Measurements from ENCODE around the gene FGF5. TPM values are rescaled to one million over a fixed set of nuclear protein-coding genes. Genes with fewer than 3 reads are reported as not detected.
A peak's percentile ranks its signal among the peaks of the same experiment; 100 is the strongest.

The FGF5 gene
- total RNA-seq, 3 donors from 2014 or later (not counting 1 experiment from before 2014, with no cell fraction given) = 0.09 TPM; not detected in 1

GRCh38 chr4:80335554-80336358, 69.3 kb downstream of the FGF5 start, which contains the start of gene CFAP299:
TSS of gene CFAP299 (plus strand) at chr4:80335730.
- under 1% methylated on average over 47 of the region's 49 CpGs for WGBS (ENCODE audit: insufficient coverage)
- no peak within 1 kb of the TSS for H3K27ac Mint-ChIP-seq
- TF ChIP-seq, protein P1, sequence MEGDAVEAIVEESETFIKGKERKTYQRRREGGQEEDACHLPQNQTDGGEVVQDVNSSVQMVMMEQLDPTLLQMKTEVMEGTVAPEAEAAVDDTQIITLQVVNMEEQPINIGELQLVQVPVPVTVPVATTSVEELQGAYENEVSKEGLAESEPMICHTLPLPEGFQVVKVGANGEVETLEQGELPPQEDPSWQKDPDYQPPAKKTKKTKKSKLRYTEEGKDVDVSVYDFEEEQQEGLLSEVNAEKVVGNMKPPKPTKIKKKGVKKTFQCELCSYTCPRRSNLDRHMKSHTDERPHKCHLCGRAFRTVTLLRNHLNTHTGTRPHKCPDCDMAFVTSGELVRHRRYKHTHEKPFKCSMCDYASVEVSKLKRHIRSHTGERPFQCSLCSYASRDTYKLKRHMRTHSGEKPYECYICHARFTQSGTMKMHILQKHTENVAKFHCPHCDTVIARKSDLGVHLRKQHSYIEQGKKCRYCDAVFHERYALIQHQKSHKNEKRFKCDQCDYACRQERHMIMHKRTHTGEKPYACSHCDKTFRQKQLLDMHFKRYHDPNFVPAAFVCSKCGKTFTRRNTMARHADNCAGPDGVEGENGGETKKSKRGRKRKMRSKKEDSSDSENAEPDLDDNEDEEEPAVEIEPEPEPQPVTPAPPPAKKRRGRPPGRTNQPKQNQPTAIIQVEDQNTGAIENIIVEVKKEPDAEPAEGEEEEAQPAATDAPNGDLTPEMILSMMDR (IDR thresholded peaks at IDR 0.05) = no peak

GRCh38 chr4:80336582-80336981, 70.1 kb downstream of the FGF5 start:
- Histone ChIP-seq H3K27ac (ENCODE audit: low read length) (no peak overlapping the region), H3K9me3 (ENCODE audit: control insufficient read depth, insufficient read depth, low read length) (no peaks in the 10 kb centered on the region), H3K4me1 (ENCODE audit: control insufficient read depth, insufficient read depth, low read length) (peaks cover 12% of the 10 kb centered on the region), H3K4me3 (ENCODE audit: low read length) (no peak overlapping the region), H3K27me3 (ENCODE audit: control insufficient read depth, insufficient read depth, low read length) (peaks cover 20% of the 10 kb centered on the region), H3K36me3 (ENCODE audit: control insufficient read depth, insufficient read depth, low read length) (no peaks in the 10 kb centered on the region)
- no peak for DNase-seq
- H3K9me3 Mint-ChIP-seq = peaks cover 0 to 2% of the 10 kb centered on the region in 2 donors
- TF ChIP-seq, protein P1 (IDR thresholded peaks at IDR 0.05) = no peak
- 20% methylated on average over 10 of the region's 10 CpGs for WGBS (ENCODE audit: insufficient coverage)
- H3K36me3 Mint-ChIP-seq = peaks cover under 1% of the 10 kb centered on the region
- H3K27ac Mint-ChIP-seq = no peak overlapping the region
- ATAC-seq = no peak
- H3K27me3 Mint-ChIP-seq (ENCODE audit: low read depth in 2 of 2) = peaks cover 10 to 13% of the 10 kb centered on the region in 2 donors
- H3K4me3 Mint-ChIP-seq = peak overlapping the region; percentile 79
- intact Hi-C loops (cut with micrococcal nuclease) = no loop called here
- H3K4me1 Mint-ChIP-seq = peaks cover 10 to 12% of the 10 kb centered on the region in 2 donors

More at GRCh38 chr4:80335554-80336358, 69.3 kb downstream of the FGF5 start, which contains the start of gene CFAP299:
- ATAC-seq (peak; percentile 65 to 84 (median 73)), DNase-seq (peak; percentile 18 to 61)
- peaks cover 12% of the 10 kb centered on the region for H3K4me1 ChIP-seq (ENCODE audit: control insufficient read depth, insufficient read depth, low read length)
- no peak within 1 kb of the TSS for H3K27ac ChIP-seq (ENCODE audit: low read length)
- H3K4me1 Mint-ChIP-seq = peaks cover 10 to 12% of the 10 kb centered on the region in 2 donors
- no peaks in the 10 kb centered on the region for H3K36me3 Mint-ChIP-seq
- peaks cover 10 to 13% of the 10 kb centered on the region in 2 donors for H3K27me3 Mint-ChIP-seq (ENCODE audit: low read depth in 2 of 2)
- intact Hi-C loops (cut with micrococcal nuclease) = no loop called here
- peak within 1 kb of the TSS; percentile 79 for H3K4me3 Mint-ChIP-seq
- H3K27me3 ChIP-seq (ENCODE audit: control insufficient read depth, insufficient read depth, low read length) = peaks cover 20% of the 10 kb centered on the region
- peak within 1 kb of the TSS; percentile 39 for H3K4me3 ChIP-seq (ENCODE audit: low read length)
- no peaks in the 10 kb centered on the region for H3K36me3 ChIP-seq (ENCODE audit: control insufficient read depth, insufficient read depth, low read length)
- no peaks in the 10 kb centered on the region for H3K9me3 ChIP-seq (ENCODE audit: control insufficient read depth, insufficient read depth, low read length)
- peaks cover 0 to 2% of the 10 kb centered on the region in 2 donors for H3K9me3 Mint-ChIP-seq

- Mint-ChIP-seq H3K4me1 (peaks cover 10 to 12% of the 10 kb centered on the region in 2 donors), H3K36me3 (peaks cover 8% of the 10 kb centered on the region), H3K9me3 (peaks cover 3 to 12% of the 10 kb centered on the region in 2 donors), H3K27ac (no peak overlapping the region), H3K4me3 (no peak overlapping the region), H3K27me3 (ENCODE audit: low read depth in 2 of 2) (peaks cover 10 to 13% of the 10 kb centered on the region in 2 donors)
- Histone ChIP-seq H3K36me3 (ENCODE audit: control insufficient read depth, insufficient read depth, low read length) (no peaks in the 10 kb centered on the region), H3K4me1 (ENCODE audit: control insufficient read depth, insufficient read depth, low read length) (peaks cover 12% of the 10 kb centered on the region), H3K9me3 (ENCODE audit: control insufficient read depth, insufficient read depth, low read length) (no peaks in the 10 kb centered on the region), H3K27ac (ENCODE audit: low read length) (no peak overlapping the region), H3K4me3 (ENCODE audit: low read length) (no peak overlapping the region), H3K27me3 (ENCODE audit: control insufficient read depth, insufficient read depth, low read length) (peaks cover 8% of the 10 kb centered on the region)
- WGBS (ENCODE audit: insufficient coverage) = 65% methylated on average over 2 of the region's 2 CpGs
- DNase-seq (no peak), ATAC-seq (no peak)
- intact Hi-C loops (cut with micrococcal nuclease) = no loop called here
- TF ChIP-seq, protein P1 (IDR thresholded peaks at IDR 0.05) = no peak
Measured at GRCh38 chr4:80340036-80340435, 73.6 kb downstream of the FGF5 start.

Other genes starting within 250 kb of the FGF5 start
- 10 to 100 TPM in 1 of 3 donors, 1 to 10 TPM in 2; 7.8 to 28.3 (median 10.0) TPM for gene ANTXR2, start 193.4 kb upstream of the FGF5 start, total RNA-seq
- gene PRDM8, start 69.2 kb upstream of the FGF5 start, total RNA-seq = 1 to 10 TPM; 5.8 to 6.2 (median 6.0) TPM
- not detected for gene CFAP299, start 69.1 kb downstream of the FGF5 start, total RNA-seq